ENCODE data around the gene GPC6. TPM values are rescaled to one million over a fixed set of nuclear protein-coding genes. Genes with fewer than 3 reads are reported as not detected.

Gene GPC6
- total RNA-seq, 2 experiments from 2014 or later, result not detected

DNA sequence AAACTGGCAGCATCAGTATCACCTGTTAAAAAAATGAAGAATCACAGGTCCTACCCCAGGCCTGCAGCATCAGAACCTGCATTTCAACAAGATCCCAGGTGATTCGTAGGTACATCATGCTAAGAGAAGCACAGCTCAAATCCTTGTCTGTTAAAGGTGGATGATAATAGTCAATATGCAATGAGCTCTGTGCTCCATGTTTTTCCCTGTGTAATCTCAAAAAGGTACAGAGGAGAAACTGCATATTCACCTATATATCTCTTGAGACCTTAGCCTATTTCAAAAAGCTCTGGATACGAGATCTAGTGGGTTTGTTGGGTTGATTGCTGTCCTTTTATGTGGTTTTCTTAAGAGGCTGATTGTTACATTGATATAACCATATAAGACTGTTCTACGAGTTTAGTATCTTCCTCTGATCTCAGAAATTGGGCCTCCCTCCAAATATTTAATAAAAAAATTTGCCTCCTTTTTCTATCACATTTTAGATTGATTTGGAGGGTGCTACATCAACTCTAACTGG lies 1104.0 kb downstream of the GPC6 start:
- DNase-seq (ENCODE audit: low spot score), result no peak
- no peaks in the 10 kb centered on the region for H3K9me3 ChIP-seq (ENCODE audit: low read length)
- no peaks in the 10 kb centered on the region for H3K9me2 ChIP-seq (ENCODE audit: insufficient read depth, low read length)
- H3K79me2 ChIP-seq (ENCODE audit: insufficient read depth, low read depth, low read length), result no peaks in the 10 kb centered on the region
- intact Hi-C loops (cut with micrococcal nuclease; ENCODE audit: unreplicated experiment), result no loop called here
- ChIA-PET CTCF (ENCODE audit: unreplicated experiment) (no interaction called here), POLR2A (no interaction called here)
- H2AFZ ChIP-seq (ENCODE audit: low read length), result no peak overlapping the region
- no peak overlapping the region for H3K27ac ChIP-seq (ENCODE audit: low read depth, low read length, poor library complexity, severe bottlenecking)
- H4K20me1 ChIP-seq (ENCODE audit: insufficient read depth, low read length), result no peaks in the 10 kb centered on the region
- H3K4me3 ChIP-seq (ENCODE audit: low read depth, low read length, poor library complexity, severe bottlenecking), result no peak overlapping the region
- H3K4me2 ChIP-seq (ENCODE audit: low read length), result no peak overlapping the region
- TF ChIP-seq, protein P1, sequence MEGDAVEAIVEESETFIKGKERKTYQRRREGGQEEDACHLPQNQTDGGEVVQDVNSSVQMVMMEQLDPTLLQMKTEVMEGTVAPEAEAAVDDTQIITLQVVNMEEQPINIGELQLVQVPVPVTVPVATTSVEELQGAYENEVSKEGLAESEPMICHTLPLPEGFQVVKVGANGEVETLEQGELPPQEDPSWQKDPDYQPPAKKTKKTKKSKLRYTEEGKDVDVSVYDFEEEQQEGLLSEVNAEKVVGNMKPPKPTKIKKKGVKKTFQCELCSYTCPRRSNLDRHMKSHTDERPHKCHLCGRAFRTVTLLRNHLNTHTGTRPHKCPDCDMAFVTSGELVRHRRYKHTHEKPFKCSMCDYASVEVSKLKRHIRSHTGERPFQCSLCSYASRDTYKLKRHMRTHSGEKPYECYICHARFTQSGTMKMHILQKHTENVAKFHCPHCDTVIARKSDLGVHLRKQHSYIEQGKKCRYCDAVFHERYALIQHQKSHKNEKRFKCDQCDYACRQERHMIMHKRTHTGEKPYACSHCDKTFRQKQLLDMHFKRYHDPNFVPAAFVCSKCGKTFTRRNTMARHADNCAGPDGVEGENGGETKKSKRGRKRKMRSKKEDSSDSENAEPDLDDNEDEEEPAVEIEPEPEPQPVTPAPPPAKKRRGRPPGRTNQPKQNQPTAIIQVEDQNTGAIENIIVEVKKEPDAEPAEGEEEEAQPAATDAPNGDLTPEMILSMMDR (conservative IDR thresholded peaks at IDR 0.05; ENCODE audit: low read length), result no peak
- no peak for TF ChIP-seq EZH2phosphoT487 (IDR thresholded peaks at IDR 0.05; ENCODE audit: borderline replicate concordance, low read depth, low read length)
- no TSS peak for BruUV-seq (replicated peaks)
- no peaks in the 10 kb centered on the region for H3K36me3 ChIP-seq (ENCODE audit: insufficient read depth, low read length)
- peaks cover 15% of the 10 kb centered on the region for H3K4me1 ChIP-seq (ENCODE audit: insufficient read depth, low read length, poor library complexity, severe bottlenecking)

DNA sequence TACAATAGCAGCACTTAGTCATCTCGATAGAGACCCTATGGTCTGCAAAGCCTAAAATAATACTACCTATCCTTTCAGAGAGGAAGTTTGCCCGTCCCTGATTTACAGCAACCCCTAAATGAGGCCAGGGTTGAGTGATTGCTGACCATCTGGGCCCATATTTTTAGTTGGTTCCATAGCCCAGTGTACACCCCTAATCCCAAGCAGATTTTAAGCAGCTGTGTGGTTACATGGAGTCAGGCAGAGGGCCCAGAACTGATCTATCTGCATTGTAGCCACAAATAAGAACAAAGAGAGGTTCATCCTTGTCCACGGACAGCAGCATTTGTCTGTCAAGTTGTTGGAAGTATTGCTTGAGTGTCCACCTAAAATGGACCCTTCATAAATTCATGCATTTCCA lies 1104.7 kb downstream of the GPC6 start:
- TF ChIP-seq, protein P1 (conservative IDR thresholded peaks at IDR 0.05; ENCODE audit: low read length), result no peak
- TF ChIP-seq EZH2phosphoT487 (IDR thresholded peaks at IDR 0.05; ENCODE audit: borderline replicate concordance, low read depth, low read length), result no peak
- ChIA-PET CTCF (ENCODE audit: unreplicated experiment) (no interaction called here), POLR2A (no interaction called here)
- Histone ChIP-seq H3K9me3 (ENCODE audit: low read length) (no peaks in the 10 kb centered on the region), H4K20me1 (ENCODE audit: insufficient read depth, low read length) (no peaks in the 10 kb centered on the region), H3K36me3 (ENCODE audit: insufficient read depth, low read length) (no peaks in the 10 kb centered on the region), H2AFZ (ENCODE audit: low read length) (no peak overlapping the region), H3K4me2 (ENCODE audit: low read length) (no peak overlapping the region), H3K9me2 (ENCODE audit: insufficient read depth, low read length) (no peaks in the 10 kb centered on the region), H3K4me1 (ENCODE audit: insufficient read depth, low read length, poor library complexity, severe bottlenecking) (peaks cover 15% of the 10 kb centered on the region), H3K27ac (ENCODE audit: low read depth, low read length, poor library complexity, severe bottlenecking) (no peak overlapping the region), H3K4me3 (ENCODE audit: low read depth, low read length, poor library complexity, severe bottlenecking) (no peak overlapping the region), H3K79me2 (ENCODE audit: insufficient read depth, low read depth, low read length) (no peaks in the 10 kb centered on the region)
- intact Hi-C loops (cut with micrococcal nuclease; ENCODE audit: unreplicated experiment), result no loop called here
- DNase-seq (ENCODE audit: low spot score), result no peak
- no TSS peak for BruUV-seq (replicated peaks)

DNA sequence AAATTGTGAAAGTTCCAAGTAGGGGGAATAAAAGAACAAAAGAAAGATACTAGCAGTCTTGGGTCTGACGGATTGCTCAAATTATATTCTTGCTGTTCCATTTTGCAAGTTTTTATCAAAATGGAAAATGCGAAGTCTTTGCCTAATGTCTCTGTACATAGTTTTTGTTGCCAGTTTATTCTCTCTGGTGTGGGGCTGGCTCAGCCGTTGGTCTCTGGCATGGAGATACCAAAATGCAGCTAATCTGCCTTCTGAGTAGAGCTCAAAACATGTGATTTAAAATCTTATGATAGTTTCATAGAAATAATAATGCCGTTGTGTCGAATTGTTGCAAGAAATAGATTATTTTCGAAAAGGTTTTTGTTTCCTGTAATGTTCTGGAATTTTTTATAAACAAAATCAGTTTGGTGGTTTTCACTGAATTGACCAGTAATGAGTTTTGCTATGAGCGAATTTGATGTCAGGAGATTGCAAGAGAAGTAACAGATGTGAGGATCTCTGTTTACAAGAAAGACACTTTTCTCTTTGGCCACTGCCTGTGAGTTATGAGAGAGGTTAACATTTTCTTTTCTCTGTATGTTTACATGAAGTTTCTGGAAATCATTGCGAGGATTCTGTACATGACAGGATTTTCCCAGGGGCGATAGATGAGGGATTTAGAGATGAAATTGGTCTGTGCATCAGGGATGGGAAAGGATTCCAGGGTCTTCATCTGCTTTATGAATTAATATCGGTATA lies 1105.9 kb downstream of the GPC6 start:
- ChIA-PET POLR2A (no interaction called here), CTCF (ENCODE audit: unreplicated experiment) (no interaction called here)
- intact Hi-C loops (cut with micrococcal nuclease; ENCODE audit: unreplicated experiment), result no loop called here
- no peak for DNase-seq (ENCODE audit: low spot score)
- no peaks in the 10 kb centered on the region for H3K79me2 ChIP-seq (ENCODE audit: insufficient read depth, low read depth, low read length)
- no peak overlapping the region for H3K4me3 ChIP-seq (ENCODE audit: low read depth, low read length, poor library complexity, severe bottlenecking)
- H3K4me1 ChIP-seq (ENCODE audit: insufficient read depth, low read length, poor library complexity, severe bottlenecking), result peaks cover 6% of the 10 kb centered on the region
- no peaks in the 10 kb centered on the region for H3K36me3 ChIP-seq (ENCODE audit: insufficient read depth, low read length)
- no peak overlapping the region for H3K27ac ChIP-seq (ENCODE audit: low read depth, low read length, poor library complexity, severe bottlenecking)
- H3K9me2 ChIP-seq (ENCODE audit: insufficient read depth, low read length), result no peaks in the 10 kb centered on the region
- no peak overlapping the region for H3K4me2 ChIP-seq (ENCODE audit: low read length)
- BruUV-seq (replicated peaks), result no TSS peak
- H2AFZ ChIP-seq (ENCODE audit: low read length), result no peak overlapping the region
- TF ChIP-seq, protein P1 (conservative IDR thresholded peaks at IDR 0.05; ENCODE audit: low read length), result no peak
- no peak for TF ChIP-seq EZH2phosphoT487 (IDR thresholded peaks at IDR 0.05; ENCODE audit: borderline replicate concordance, low read depth, low read length)
- H4K20me1 ChIP-seq (ENCODE audit: insufficient read depth, low read length), result no peaks in the 10 kb centered on the region
- no peaks in the 10 kb centered on the region for H3K9me3 ChIP-seq (ENCODE audit: low read length)

Data from OCI-LY7 (cell line).